NAMALWA (cell line): ENCODE measurements around the gene WDR38.
A peak's percentile ranks its signal among the peaks of the same experiment; 100 is the strongest.

Experiments used
- DNase-seq: peaks from one replicate; pipeline ENCODE4 v3.0.0-alpha.2; 2015; ENCODE audit warnings: low spot score

The WDR38 gene

GRCh38 chr9:124858330-124859046, 5.2 kb downstream of the WDR38 start:
- peak; percentile 42 for DNase-seq

- no peak for DNase-seq
These were observed 6.7 kb downstream of the WDR38 start for GRCh38 chr9:124859803-124860581.

GRCh38 chr9:124860582-124861341, 7.5 kb downstream of the WDR38 start:
- no peak for DNase-seq

- DNase-seq, result peak; percentile 94
These were observed 8.3 kb downstream of the WDR38 start, which contains the start of the genes ARPC5L and RPL35 for GRCh38 chr9:124861342-124862229. Gene ARPC5L (plus strand): TSS chr9:124862130. CDS start chr9:124869291, 7,161 bp downstream. Gene RPL35 (minus strand): TSS chr9:124861957. CDS start chr9:124861912, 45 bp downstream.

- peak; percentile 35 for DNase-seq
These were observed 10.2 kb downstream of the WDR38 start for GRCh38 chr9:124863371-124863871.

GRCh38 chr9:124868511-124869465, 15.5 kb downstream of the WDR38 start:
- DNase-seq, result peak; percentile 94

GRCh38 chr9:124869466-124869985, 16.3 kb downstream of the WDR38 start:
- DNase-seq, result peak; percentile 48

- DNase-seq, result peak; percentile 69
These were observed 16.8 kb downstream of the WDR38 start for GRCh38 chr9:124869986-124870560.

- DNase-seq, result peak; percentile 37
These were observed 17.5 kb downstream of the WDR38 start for GRCh38 chr9:124870723-124871122.

- DNase-seq, result no peak
These were observed 17.9 kb downstream of the WDR38 start for GRCh38 chr9:124871156-124871561.

GRCh38 chr9:124873664-124874063, 20.4 kb downstream of the WDR38 start:
- DNase-seq, result no peak

- DNase-seq, result no peak
These were observed 22.2 kb downstream of the WDR38 start for GRCh38 chr9:124875501-124875900.

GRCh38 chr9:124877021-124877782, 23.9 kb downstream of the WDR38 start:
- no peak for DNase-seq

- DNase-seq, result no peak
These were observed 24.8 kb downstream of the WDR38 start for GRCh38 chr9:124878021-124878420.

GRCh38 chr9:124878518-124878917, 25.3 kb downstream of the WDR38 start:
- no peak for DNase-seq

GRCh38 chr9:124879226-124879625, 26.0 kb downstream of the WDR38 start:
- DNase-seq, result no peak

GRCh38 chr9:124880501-124880900, 27.2 kb downstream of the WDR38 start:
- peak; percentile 63 for DNase-seq

GRCh38 chr9:124881138-124881743, 28.0 kb downstream of the WDR38 start:
- no peak for DNase-seq
